DOHH2 (cell line): ENCODE data around the gene PTPN7.

Source experiments
- CTCF ChIP-seq: fragments of 200-600 bp; sonication (generic); IDR thresholded peaks from one replicate; pipeline ENCODE4 v1.5.1; 2014; ENCODE audit warnings: antibody characterized with exemption, mild to moderate bottlenecking, low read depth, low read length; ENCODE audit not compliant: poor library complexity, severe bottlenecking
- EZH2phosphoT487 ChIP-seq: fragments of 200-600 bp; sonication (generic); IDR thresholded peaks from 2 replicates; pipeline ENCODE4 v1.6.1; 2017; ENCODE audit warnings: borderline replicate concordance, mild to moderate bottlenecking, antibody characterized with exemption, low read length, moderate library complexity, mixed read lengths

DNA sequence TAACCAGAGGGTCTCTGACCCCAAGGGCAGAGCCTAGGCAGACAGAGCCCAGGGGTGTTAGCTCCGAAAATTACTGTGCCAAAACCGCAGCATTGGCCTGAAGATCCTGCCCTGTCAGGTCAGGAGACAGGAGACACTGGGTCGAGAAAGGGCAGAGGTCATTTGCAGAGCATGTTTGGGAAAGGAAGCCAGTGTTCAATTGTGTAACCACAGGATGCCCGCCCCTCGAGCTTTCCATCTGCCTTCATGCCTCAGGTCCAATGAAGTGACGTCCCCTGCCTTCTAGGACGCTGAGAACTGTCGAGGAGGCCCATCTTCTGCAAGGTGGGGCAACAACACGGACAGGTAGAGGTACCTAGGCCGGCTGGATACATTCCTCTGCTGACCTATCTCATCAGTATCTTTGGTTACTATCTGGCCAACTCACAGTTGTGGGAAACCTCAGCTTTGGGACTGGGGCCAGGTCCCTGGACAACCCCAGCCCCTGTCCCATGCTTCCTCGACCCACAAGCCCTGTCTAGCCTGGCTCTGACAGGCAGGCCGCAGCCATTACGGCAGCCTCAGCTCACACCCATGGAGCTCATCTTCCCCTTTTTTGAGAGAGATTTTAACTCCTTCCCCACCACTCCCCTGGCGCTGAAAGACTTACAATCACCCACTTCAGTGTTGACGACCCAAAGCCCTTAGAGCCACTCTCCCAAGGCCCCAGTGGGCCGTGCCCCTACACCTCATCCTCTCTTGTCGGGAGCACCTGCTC lies 17.2 kb downstream of the PTPN7 start:
- no peak for TF ChIP-seq CTCF
- no peak for TF ChIP-seq EZH2phosphoT487
